ENCODE data around the gene ACP2. TPM values are rescaled to one million over a fixed set of nuclear protein-coding genes. Genes with fewer than 3 reads are reported as not detected.
"Not testable (repeated sequence)": the region's sequence is repeated elsewhere in the genome, so short reads cannot be mapped to it uniquely, and the experiment has no call there.

ACP2 gene
- total RNA-seq, 5 donors from 2014 or later (not counting 1 experiment from before 2014, with no cell fraction given), result 16.2 to 26.8 (median 21.9) TPM

- H3K27ac ChIP-seq (ENCODE audit: low read length); H3K9me3 Mint-ChIP-seq; H3K4me1 Mint-ChIP-seq; H3K36me3 Mint-ChIP-seq; DNase-seq; H3K9me3 ChIP-seq; ATAC-seq (replicated peaks in 1 of 4); H3K4me3 ChIP-seq (ENCODE audit: control insufficient read depth in 1 of 2, extremely low read depth in 1 of 2, low read length in 1 of 2); CTCF ChIA-PET; H3K4me1 ChIP-seq (ENCODE audit: control insufficient read depth in 1 of 2, extremely low read depth in 1 of 2, insufficient read depth in 2 of 2, low read length in 2 of 2); H3K27me3 Mint-ChIP-seq; POLR2A ChIA-PET; H3K36me3 ChIP-seq (ENCODE audit: control insufficient read depth in 2 of 2, extremely low read depth in 1 of 2, insufficient read depth in 1 of 2, low read length in 1 of 2); H3K4me3 Mint-ChIP-seq; H3K27me3 ChIP-seq (replicated peaks in 1 of 2; ENCODE audit: control insufficient read depth in 2 of 2, extremely low read depth in 1 of 2, insufficient read depth in 2 of 2, low read length in 1 of 2); H3K27ac Mint-ChIP-seq: not testable (repeated sequence)
- 100% methylated on average over 3 of the region's 9 CpGs for WGBS (ENCODE audit: insufficient coverage)
Observed at GRCh38 chr11:47198161-47198560, 50.5 kb downstream of the ACP2 start.

- Histone ChIP-seq H3K4me1 (ENCODE audit: control insufficient read depth in 1 of 2, extremely low read depth in 1 of 2, insufficient read depth in 2 of 2, low read length in 2 of 2) (peaks cover 0 to 5% of the 10 kb centered on the region in 2 experiments), H3K4me3 (ENCODE audit: control insufficient read depth in 1 of 2, extremely low read depth in 1 of 2, low read length in 1 of 2) (no peak overlapping the region), H3K27me3 (replicated peaks in 1 of 2; ENCODE audit: control insufficient read depth in 2 of 2, extremely low read depth in 1 of 2, insufficient read depth in 2 of 2, low read length in 1 of 2) (peaks cover 7 to 20% of the 10 kb centered on the region in 2 experiments), H3K27ac (ENCODE audit: low read length) (no peak overlapping the region), H3K36me3 (ENCODE audit: control insufficient read depth in 2 of 2, extremely low read depth in 1 of 2, insufficient read depth in 1 of 2, low read length in 1 of 2) (no peaks in the 10 kb centered on the region), H3K9me3 (no peaks in the 10 kb centered on the region)
- H3K27ac Mint-ChIP-seq, result no peak overlapping the region
- peaks cover 0 to 5% of the 10 kb centered on the region in 2 donors for H3K27me3 Mint-ChIP-seq
- DNase-seq (no peak), ATAC-seq (replicated peaks in 1 of 4) (no peak)
- POLR2A ChIA-PET, result no interaction called here
- H3K4me1 Mint-ChIP-seq, result peaks cover 0 to 2% (median 2%) of the 10 kb centered on the region in 3 donors
- no peaks in the 10 kb centered on the region for H3K36me3 Mint-ChIP-seq
- no peak overlapping the region for H3K4me3 Mint-ChIP-seq
- WGBS (ENCODE audit: insufficient coverage), result 100% methylated on average over 1 of the region's 4 CpGs
- CTCF ChIA-PET, result no interaction called here
- H3K9me3 Mint-ChIP-seq, result no peaks in the 10 kb centered on the region
Observed at GRCh38 chr11:47192111-47192510, 56.5 kb downstream of the ACP2 start.

GRCh38 chr11:47191137-47191536, 57.5 kb downstream of the ACP2 start:
- H3K27me3 Mint-ChIP-seq; H3K27ac ChIP-seq (ENCODE audit: low read length); H3K4me3 Mint-ChIP-seq; H3K27ac Mint-ChIP-seq; H3K36me3 ChIP-seq (ENCODE audit: control insufficient read depth in 2 of 2, extremely low read depth in 1 of 2, insufficient read depth in 1 of 2, low read length in 1 of 2); H3K9me3 ChIP-seq; POLR2A ChIA-PET; H3K4me1 Mint-ChIP-seq; CTCF ChIA-PET; H3K4me3 ChIP-seq (ENCODE audit: control insufficient read depth in 1 of 2, extremely low read depth in 1 of 2, low read length in 1 of 2); H3K9me3 Mint-ChIP-seq; DNase-seq; ATAC-seq (replicated peaks in 1 of 4); H3K36me3 Mint-ChIP-seq: not testable (repeated sequence)
- H3K4me1 ChIP-seq (ENCODE audit: control insufficient read depth in 1 of 2, extremely low read depth in 1 of 2, insufficient read depth in 2 of 2, low read length in 2 of 2), result peaks cover 3 to 13% of the 10 kb centered on the region in 2 experiments
- 93% methylated on average over 5 of the region's 10 CpGs for WGBS (ENCODE audit: insufficient coverage)
- peaks cover 7 to 27% of the 10 kb centered on the region in 2 experiments for H3K27me3 ChIP-seq (replicated peaks in 1 of 2; ENCODE audit: control insufficient read depth in 2 of 2, extremely low read depth in 1 of 2, insufficient read depth in 2 of 2, low read length in 1 of 2)

Other genes starting within 250 kb of the ACP2 start
- 100 to 1,000 TPM; 145 to 188 (median 160) TPM for gene ARFGAP2, start 71.9 kb downstream of the ACP2 start, total RNA-seq
- gene PACSIN3, start 62.4 kb downstream of the ACP2 start, total RNA-seq, result 1 to 10 TPM in 3 of 5 donors, under 1 TPM in 1, not detected in 1; 0.49 to 1.9 (median 1.4) TPM
- gene DDB2, start 33.8 kb downstream of the ACP2 start, total RNA-seq, result 100 to 1,000 TPM in 3 of 5 donors, 10 to 100 TPM in 2; 55.0 to 136 (median 123) TPM
- gene NR1H3, start 9.2 kb upstream of the ACP2 start, total RNA-seq, result 10 to 100 TPM in 3 of 5 donors, 1 to 10 TPM in 2; 3.6 to 16.7 (median 11.7) TPM
- gene MADD, start 21.3 kb upstream of the ACP2 start, total RNA-seq, result 100 to 1,000 TPM; 116 to 189 (median 124) TPM
- not detected for gene MYBPC3, start 103.9 kb upstream of the ACP2 start, total RNA-seq
- gene SPI1, start 129.7 kb upstream of the ACP2 start, total RNA-seq, result 1 to 10 TPM; 1.8 to 5.8 (median 2.1) TPM
- gene SLC39A13, start 159.8 kb upstream of the ACP2 start, total RNA-seq, result 10 to 100 TPM; 45.6 to 67.0 (median 65.2) TPM
- gene PSMC3, start 177.6 kb upstream of the ACP2 start, total RNA-seq, result 10 to 100 TPM; 48.6 to 64.4 (median 55.0) TPM
- gene RAPSN, start 200.3 kb upstream of the ACP2 start, total RNA-seq, result 1 to 10 TPM; 1.1 to 3.4 (median 1.4) TPM

Measured in T-cell (primary cell).